CD1c-positive myeloid dendritic cell (primary cell): ENCODE measurements around the gene EHD1.
"Not testable (repeated sequence)": the region's sequence is repeated elsewhere in the genome, so short reads cannot be mapped to it uniquely, and the experiment has no call there.

Experiments used
- DNase-seq: peaks from one replicate; pipeline ENCODE4 v3.0.0-alpha.2; 2016; ENCODE audit errors: extremely low spot score

EHD1 gene

DNA sequence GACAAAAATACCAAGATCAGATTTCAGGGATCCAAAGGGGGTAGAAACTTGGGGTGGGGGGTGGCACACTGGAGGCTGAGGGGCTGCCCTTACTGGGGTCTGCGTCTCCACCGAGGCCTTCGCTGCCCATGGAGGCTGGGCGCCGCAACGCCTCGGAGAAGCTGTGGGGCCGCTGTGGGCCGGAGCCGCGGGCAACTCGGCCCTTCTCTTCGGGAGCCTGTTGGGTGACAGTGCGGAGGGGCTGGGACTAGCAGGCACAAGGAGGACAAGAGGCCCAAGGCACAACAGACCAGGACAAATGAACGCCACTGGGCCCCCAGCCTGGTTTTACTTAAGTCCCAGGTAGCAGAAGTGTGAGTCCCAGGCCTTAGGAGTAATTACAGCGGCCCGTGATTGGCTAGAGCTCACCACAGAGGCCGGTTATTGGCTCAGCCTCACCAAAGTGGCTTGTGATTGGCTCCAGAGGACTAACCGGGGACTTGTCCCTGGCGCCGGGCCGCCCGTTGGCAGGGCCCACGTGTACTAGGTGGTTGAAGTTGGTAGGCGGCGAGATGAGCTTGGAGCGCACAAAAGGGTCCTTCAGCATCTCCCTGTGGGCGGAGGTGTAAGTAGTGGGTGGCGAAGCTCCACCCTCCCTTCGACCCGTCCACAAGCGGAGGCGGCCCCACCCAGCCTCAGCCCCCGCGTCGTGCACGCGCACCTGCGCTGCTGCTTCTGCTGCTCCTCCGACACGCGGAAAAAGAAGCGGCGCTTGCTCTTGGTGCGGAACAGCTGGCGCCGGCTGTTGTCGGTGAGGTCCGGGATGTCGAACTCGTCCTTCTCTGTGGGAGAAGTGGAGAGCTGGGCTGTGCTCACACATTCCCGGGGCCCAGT, 51.6 kb downstream of the EHD1 start:
- DNase-seq = no peak

DNA sequence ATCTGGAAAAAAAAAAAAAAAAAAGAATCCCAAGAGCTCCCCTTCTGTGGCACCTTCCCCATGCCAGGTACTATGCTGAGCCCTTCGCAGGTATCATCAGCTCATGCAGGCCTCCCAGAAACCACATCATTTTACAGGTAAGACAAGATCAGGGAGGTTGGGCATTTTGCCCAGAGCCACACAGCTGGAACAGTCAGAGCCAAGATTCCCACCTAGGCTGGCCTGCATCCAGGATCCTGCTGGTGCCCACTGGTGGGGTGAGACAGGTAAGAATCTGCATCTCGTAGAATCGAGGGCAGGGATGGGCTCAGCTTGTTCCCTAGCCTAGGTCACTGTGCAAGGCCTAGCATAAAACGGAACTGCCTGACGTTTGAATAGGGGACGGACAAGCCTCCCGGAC, 52.4 kb downstream of the EHD1 start:
- no peak for DNase-seq

- DNase-seq = no peak
Measured at GRCh38 chr11:64823568-64824119, 54.8 kb downstream of the EHD1 start.

DNA sequence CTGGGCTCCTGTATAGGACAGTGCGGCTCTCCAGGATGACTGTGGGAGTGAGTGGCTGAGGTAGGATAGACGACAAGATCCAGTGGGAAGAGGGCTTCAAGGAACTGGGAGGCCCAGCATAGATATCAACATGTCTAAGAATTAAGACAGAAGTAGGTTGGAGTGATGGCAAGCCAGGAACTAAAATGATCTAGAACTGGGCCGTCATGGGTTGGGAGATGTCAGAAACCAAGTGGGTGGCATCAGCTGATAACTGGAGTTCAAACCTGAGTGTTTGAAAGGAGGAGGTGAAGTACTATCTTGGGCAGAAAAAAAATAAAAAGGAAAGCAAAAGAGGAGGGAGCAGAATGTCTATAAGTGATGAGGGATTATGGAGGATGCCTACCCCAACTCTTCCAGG, 60.9 kb downstream of the EHD1 start:
- DNase-seq = no peak

DNA sequence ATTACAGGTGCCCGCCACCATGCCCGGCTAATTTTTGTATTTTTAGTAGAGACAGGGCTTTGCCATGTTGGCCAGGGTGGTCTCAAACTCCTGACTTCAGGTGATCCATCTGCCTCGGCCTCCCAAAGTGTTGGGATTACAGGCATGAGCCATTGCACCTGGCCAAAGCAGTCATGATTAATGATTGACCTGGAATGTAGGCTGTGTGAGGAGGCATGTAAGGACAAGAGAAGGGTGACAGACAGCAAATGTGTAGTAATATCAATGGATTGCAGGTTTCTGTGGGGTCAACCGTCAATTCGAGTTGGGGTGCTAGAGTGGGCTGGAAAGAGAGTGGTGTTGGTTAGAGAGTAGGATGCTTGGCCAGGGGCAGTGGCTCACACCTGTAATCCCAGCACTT, 63.0 kb downstream of the EHD1 start:
- not testable (repeated sequence) for DNase-seq

DNA sequence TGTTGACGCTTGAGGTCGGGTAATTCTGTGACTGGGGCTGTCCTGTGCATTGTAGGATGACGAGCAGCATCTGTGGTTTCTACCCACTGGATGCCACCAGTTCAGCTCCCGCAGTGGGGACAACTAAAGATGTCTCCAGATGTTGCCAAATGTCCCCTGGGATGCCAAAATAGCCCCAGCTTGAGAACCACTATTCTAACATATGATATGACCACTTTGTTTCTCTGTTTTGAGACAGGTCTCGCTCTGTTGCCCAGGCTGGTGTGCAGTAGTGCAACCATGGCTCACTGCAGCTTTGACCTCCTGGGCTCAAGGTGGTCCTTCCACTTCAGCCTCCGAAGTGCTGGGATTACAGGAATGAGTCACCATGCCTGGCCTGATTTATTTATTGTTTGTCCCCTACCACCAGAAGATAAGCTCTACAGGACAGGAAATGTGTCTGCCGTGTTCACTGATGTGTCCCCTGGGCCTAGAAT, 63.7 kb downstream of the EHD1 start:
- DNase-seq = no peak

DNA sequence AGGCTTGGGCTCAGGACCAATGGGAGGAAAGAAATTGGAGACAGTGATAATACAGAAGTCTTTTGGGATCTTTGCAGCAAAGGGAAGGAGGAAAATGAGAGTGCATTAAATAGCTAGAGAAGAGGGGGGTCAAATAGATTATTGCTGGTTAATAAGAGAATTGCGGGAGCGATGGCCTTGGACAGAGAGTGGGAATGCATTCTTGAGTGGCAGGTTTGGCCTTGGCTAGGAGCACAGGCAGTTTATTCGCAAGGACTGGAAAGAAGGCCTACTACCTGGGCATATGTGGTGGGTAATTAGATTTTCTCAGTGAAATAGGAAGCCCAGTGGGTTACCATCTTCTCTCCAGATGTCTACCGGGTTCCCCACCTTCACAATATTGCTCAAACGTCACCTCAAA, 64.6 kb downstream of the EHD1 start:
- DNase-seq = no peak

- DNase-seq = peak; percentile 30
Measured at GRCh38 chr11:64810891-64811272, 67.5 kb downstream of the EHD1 start.

GRCh38 chr11:64810271-64810890, 68.0 kb downstream of the EHD1 start, which contains the start of gene MEN1:
MEN1 (minus strand) TSS chr11:64810551; CDS start chr11:64810109, 442 bp downstream.
- DNase-seq = peak; percentile 90

- DNase-seq = peak; percentile 6
Measured at GRCh38 chr11:64809781-64810241, 68.6 kb downstream of the EHD1 start.

GRCh38 chr11:64805481-64805880, 72.9 kb downstream of the EHD1 start:
- DNase-seq = no peak

DNA sequence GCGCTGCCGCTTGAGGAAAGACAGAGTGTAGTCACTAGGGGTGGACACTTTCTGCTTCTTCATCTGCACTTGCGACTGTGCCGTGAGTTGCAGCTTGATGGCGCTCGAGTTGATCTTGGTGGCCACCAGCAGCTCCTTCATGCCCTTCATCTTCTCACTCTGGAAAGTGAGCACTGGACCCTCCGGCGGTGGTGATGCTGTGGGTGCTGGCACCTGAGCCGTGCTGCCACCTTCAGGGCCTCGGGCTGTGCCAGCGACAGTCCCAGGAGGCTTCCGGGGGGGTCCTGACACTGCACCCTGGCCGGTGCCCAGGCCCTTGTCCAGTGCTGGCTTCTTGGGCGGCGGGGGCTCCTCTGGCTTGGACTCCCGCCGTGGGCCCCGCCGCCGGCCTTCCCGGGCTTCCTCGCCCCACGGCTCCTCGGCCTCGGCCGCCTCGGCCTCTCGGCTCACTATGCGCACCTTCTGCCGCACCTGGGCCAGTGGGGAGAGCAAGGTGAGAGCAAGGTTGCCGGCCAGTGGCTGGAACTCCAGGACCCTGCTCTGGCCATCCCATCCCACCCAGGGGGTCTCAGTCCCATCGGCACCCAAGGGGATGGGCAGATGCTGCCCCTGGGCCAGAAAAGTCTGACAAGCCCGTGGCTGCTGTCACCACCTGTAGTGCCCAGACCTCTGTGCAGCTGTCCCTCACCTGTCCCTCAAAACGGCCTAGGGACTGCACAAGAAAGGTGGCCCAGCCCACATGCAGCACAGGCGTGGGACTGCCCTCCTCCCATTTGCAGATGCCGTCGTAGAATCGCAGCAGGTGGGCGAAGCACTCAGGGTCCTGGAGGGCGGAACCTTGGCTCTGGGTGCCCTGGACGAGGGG, 73.8 kb downstream of the EHD1 start:
- DNase-seq = no peak

DNA sequence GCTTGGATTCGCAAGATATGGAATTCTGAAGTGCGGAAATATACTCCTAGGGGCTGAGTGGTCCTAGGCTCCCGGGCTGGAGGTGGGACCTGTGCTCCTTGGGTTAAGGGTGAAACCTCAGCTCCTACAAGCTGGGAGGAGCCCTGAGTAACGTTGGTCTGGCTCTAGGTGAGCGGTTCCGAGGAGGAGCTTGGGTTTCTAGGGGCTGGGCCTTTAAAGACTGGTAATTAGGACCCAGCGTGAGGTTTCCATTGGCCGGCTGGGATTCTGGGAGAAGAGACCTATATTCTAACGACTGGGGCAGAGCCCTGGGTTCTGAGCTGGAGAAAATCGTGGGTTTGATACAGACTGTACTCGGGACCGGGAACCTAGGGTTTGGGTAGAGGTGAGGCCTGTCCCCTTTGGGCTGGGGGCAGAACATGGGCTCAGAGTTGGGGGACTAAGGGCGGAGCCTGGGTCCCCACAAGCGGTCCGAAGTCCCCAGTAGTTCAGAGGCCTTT, 74.5 kb downstream of the EHD1 start:
- DNase-seq = no peak

GRCh38 chr11:64803158-64803845, 75.1 kb downstream of the EHD1 start, which contains the start of gene MAP4K2:
MAP4K2 (minus strand) TSS chr11:64803214; CDS start chr11:64803149, 65 bp downstream.
- DNase-seq = peak; percentile 94

DNA sequence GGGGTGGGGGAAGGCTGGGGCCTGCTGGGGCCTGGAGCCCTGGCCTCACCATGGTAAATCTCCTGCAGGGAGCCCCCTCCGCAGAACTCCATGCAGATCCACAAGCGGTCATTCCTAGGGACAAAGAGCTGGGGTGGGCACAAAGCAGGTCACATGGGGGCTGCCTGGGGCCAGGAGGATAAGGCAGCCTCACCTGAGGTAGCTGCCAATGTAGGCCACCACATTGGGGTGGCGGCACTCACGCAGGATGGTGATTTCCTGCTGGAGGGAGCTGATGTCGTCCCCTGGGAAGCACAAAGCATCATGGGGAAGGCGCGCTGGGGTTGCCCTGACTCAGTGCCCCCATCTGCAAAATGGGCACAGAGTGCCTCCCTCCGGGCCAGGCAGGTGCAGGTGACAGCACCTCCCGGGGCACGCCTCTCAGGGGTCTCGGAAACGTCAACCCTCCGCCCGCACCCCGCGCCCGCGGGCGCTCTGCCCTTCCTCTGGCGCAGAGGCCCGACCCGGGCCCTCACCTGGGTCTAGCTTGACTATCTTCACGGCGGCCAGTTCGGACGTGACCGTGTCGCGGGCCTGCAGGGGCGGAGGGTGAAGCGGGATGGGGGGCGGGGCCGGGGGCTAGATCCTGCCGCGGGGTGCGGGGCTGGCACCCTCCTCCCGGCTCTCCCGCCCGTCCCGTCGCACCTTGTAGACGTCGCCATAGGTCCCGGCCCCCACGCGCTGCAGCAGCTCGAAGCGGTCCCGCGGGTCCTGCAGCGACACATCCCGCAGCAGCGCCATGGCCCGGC, 75.9 kb downstream of the EHD1 start:
- no peak for DNase-seq
